GM12873 (cell line): Measurements from ENCODE around the gene DNAH7.

Experiments
- TF ChIP-seq, protein P1 (sequence below): IDR thresholded peaks from 2 replicates; pipeline ENCODE4 v1.5.1; 2012; ENCODE audit warnings: low read depth, mild to moderate bottlenecking, moderate library complexity, low read length, control low read depth; ENCODE audit not compliant: insufficient read depth; ENCODE audit errors: missing control alignments

DNAH7 gene

GRCh38 chr2:195923889-195924288, 144.7 kb downstream of the DNAH7 start:
- TF ChIP-seq, protein P1, sequence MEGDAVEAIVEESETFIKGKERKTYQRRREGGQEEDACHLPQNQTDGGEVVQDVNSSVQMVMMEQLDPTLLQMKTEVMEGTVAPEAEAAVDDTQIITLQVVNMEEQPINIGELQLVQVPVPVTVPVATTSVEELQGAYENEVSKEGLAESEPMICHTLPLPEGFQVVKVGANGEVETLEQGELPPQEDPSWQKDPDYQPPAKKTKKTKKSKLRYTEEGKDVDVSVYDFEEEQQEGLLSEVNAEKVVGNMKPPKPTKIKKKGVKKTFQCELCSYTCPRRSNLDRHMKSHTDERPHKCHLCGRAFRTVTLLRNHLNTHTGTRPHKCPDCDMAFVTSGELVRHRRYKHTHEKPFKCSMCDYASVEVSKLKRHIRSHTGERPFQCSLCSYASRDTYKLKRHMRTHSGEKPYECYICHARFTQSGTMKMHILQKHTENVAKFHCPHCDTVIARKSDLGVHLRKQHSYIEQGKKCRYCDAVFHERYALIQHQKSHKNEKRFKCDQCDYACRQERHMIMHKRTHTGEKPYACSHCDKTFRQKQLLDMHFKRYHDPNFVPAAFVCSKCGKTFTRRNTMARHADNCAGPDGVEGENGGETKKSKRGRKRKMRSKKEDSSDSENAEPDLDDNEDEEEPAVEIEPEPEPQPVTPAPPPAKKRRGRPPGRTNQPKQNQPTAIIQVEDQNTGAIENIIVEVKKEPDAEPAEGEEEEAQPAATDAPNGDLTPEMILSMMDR: no peak

DNA sequence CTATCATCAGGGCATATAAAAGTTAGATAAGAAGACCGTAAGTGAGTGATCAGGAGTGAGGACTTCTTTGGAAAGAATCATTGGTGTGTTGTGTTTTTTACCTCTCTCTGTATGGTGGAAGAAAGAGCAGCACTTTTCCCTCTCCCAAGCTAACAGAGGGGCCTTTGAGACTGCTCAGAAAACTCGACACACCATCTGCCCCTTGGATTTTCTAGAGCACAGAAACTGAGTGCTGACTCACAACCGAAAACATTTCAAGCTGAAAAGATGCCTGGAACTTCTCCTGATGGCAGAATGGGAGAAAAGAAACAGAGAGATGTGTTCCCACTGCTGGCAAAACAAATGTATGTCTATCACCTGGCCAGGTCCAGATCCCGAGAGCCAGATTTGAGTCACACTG, 156.6 kb downstream of the DNAH7 start:
- TF ChIP-seq, protein P1: no peak

GRCh38 chr2:195910570-195910969, 158.1 kb downstream of the DNAH7 start:
- TF ChIP-seq, protein P1: no peak

GRCh38 chr2:195909926-195910325, 158.7 kb downstream of the DNAH7 start:
- TF ChIP-seq, protein P1: no peak

GRCh38 chr2:195907474-195907873, 161.2 kb downstream of the DNAH7 start:
- TF ChIP-seq, protein P1: no peak

DNA sequence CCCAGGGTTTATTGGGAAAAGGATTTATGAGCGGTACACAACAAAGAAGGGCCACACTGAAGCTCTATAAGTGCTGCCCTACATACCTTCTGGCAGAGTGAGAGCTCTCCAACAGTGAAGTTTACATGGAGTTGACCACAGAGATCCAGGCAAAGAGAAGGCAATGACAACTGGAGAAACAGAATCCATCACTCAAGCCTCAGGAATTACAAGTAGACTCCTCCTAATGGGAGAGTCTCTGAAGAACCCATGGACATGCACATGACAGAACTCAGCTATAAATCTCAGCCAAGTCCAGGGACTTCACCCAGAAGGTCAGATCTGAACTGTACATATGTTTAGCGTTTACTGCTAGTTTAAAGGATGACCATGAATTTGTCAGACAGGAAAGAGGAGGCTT, 164.7 kb downstream of the DNAH7 start:
- TF ChIP-seq, protein P1: no peak

- TF ChIP-seq, protein P1: no peak
Measured at GRCh38 chr2:195902857-195903256, 165.8 kb downstream of the DNAH7 start.

DNA sequence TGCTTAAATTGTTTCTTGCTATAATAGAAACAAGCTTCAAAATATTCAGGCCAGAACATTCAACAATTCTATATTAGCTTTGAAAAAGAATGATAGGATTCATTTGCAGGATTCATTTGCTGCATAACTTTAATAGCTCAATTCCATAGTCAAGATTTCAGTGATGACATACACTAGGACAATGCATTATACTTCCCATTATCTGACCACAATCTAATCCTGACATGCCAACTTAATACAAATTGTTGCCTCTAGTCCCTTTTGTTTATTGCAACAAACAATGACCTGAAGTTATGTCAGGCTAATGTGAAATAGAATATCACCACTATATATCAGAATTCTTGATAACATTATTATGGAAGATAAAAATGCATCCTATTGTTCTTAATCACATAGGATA, 169.4 kb downstream of the DNAH7 start:
- TF ChIP-seq, protein P1: no peak
